ENCODE measurements around the gene DPH5.
"Not testable (repeated sequence)": the region's sequence is repeated elsewhere in the genome, so short reads cannot be mapped to it uniquely, and the experiment has no call there.

Gene DPH5

DNA sequence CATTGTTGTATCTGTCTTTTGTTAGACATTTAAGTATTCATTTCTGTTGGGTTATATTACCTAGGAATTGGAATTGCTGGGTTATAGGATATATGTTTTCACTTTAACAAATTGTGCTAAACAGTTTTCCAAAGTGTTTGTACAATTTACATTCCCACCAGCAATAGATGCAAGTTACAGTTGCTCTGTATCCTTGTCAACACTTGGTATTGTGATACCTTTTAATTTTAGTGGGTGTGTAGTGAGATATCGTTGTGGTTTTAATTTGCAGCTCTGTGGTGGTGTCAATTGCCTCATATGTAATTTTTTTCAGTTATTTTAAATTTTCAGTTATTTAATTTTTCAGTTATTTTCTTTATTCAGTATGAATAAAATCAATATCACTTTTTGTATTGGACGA is 7.4 kb upstream of the DPH5 start:
- no peak overlapping the region for H3K4me3 ChIP-seq (ENCODE audit: low read depth, low read length)
- no peak for DNase-seq (ENCODE audit: low read depth)
- TF ChIP-seq, protein P1, sequence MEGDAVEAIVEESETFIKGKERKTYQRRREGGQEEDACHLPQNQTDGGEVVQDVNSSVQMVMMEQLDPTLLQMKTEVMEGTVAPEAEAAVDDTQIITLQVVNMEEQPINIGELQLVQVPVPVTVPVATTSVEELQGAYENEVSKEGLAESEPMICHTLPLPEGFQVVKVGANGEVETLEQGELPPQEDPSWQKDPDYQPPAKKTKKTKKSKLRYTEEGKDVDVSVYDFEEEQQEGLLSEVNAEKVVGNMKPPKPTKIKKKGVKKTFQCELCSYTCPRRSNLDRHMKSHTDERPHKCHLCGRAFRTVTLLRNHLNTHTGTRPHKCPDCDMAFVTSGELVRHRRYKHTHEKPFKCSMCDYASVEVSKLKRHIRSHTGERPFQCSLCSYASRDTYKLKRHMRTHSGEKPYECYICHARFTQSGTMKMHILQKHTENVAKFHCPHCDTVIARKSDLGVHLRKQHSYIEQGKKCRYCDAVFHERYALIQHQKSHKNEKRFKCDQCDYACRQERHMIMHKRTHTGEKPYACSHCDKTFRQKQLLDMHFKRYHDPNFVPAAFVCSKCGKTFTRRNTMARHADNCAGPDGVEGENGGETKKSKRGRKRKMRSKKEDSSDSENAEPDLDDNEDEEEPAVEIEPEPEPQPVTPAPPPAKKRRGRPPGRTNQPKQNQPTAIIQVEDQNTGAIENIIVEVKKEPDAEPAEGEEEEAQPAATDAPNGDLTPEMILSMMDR (IDR thresholded peaks at IDR 0.05; ENCODE audit: insufficient read depth, low read depth, low read length, missing control alignments) = no peak

DNA sequence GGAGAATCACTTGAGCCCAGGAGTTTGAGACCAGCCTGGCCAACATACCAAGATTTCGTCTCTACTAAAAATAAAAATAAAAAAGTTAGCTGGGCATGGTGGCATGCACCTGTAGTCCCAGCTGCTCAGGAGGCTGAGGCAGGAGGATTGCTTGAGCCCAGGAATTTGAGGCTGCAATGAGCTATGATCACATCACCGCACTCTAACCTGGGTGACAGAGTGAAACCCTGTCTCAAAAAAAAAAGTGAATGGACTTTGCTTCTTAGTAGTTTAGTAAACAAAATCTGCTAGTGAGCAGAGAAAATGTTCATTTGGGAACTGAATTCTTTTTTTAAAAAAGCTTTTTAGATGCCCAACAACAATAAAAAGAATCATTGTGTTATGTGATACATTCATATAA is 6.5 kb upstream of the DPH5 start:
- DNase-seq (ENCODE audit: low read depth); H3K4me3 ChIP-seq (ENCODE audit: low read depth, low read length): not testable (repeated sequence)

DNA sequence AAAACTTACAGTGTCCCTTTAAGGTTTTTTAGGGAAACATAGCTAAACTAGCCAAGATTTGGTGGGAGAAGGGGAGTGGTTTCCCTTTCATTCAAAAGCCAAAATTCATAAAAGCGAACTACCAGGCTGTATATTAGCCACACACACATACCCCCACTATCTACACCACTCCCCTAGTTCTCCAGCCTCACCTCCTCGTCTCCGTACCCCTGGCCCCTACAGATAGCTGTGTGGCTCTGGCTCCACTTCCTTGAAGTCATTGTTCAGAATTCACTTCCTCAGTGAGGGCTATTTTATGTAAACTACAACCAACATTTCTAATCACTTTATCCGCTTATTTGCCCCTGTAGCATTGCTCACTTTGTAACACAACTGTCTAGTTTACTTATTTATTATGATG is 5.3 kb upstream of the DPH5 start:
- DNase-seq (ENCODE audit: low read depth) = no peak
- TF ChIP-seq, protein P1 (IDR thresholded peaks at IDR 0.05; ENCODE audit: insufficient read depth, low read depth, low read length, missing control alignments) = no peak
- H3K4me3 ChIP-seq (ENCODE audit: low read depth, low read length) = no peak overlapping the region

DNA sequence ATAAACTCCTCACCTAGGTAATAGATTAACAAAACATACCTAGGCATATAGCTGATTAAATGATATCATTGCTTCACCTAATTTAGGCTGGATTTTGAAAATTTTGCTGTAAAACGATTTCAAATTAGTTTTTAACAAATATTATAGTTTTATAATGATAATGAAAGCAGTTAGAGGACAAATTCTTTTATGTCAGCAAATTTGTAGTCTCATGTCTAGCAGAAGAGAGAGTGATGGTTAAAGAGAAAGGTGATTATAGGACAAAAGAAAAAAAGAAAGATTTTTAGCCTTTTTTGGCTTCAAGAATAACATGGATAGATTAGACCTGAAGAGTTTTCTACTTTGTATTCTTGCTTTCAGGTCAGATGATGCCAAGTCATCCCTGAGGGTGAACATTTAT is 3.6 kb upstream of the DPH5 start:
- no peak for DNase-seq (ENCODE audit: low read depth)
- H3K4me3 ChIP-seq (ENCODE audit: low read depth, low read length) = no peak overlapping the region
- TF ChIP-seq, protein P1 (IDR thresholded peaks at IDR 0.05; ENCODE audit: insufficient read depth, low read depth, low read length, missing control alignments) = no peak

DNA sequence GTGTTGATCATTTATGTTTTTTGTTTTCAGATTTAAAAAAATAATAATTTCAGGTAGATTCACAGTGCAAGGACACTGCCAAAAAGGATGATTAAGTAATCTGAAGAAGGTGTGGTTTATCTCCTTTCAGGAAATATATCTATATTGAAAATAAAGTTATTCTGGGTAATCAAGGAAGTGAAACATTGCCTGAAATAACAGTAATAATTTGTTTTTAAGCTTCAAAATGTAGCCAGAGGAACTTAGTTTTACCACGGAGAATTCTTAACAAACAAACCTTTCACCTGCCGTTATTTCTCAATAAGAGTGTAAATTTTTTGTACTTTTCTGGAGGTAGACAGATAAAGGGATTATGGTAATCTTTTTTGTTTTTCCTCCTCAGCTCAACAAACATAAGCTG is 2.9 kb upstream of the DPH5 start:
- no peak for DNase-seq (ENCODE audit: low read depth)
- TF ChIP-seq, protein P1 (IDR thresholded peaks at IDR 0.05; ENCODE audit: insufficient read depth, low read depth, low read length, missing control alignments) = no peak
- H3K4me3 ChIP-seq (ENCODE audit: low read depth, low read length) = no peak overlapping the region

DNA sequence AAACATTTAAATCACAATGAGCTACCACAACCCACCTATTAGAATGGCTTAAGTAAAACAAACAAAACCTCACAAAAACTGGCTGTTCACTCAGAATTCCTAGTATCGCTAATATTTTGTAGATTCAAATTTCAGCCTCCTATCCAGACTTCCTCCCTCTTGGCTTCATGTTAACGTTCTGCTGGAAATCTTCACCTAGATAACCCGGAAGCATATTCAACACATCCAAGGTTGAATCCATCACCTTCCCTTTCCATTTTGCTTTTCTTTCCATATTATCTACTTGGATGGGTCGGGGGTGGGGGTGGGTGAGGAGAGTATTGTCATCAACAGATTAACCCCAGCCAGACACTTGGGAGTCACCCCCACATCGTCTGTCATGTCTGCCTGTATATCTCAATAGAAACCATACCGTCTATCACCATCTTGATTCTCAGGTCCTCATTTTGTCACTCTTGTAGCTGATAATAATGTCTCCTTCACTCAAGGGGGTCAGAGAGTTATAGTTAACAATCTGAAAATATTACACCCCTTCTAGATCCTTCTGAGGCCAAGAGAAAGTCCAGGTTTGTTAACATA is 1.7 kb upstream of the DPH5 start:
- DNase-seq (ENCODE audit: low read depth) = no peak
- peak overlapping the region; percentile 83 for H3K4me3 ChIP-seq (ENCODE audit: low read depth, low read length)
- TF ChIP-seq, protein P1 (IDR thresholded peaks at IDR 0.05; ENCODE audit: insufficient read depth, low read depth, low read length, missing control alignments) = no peak

DNA sequence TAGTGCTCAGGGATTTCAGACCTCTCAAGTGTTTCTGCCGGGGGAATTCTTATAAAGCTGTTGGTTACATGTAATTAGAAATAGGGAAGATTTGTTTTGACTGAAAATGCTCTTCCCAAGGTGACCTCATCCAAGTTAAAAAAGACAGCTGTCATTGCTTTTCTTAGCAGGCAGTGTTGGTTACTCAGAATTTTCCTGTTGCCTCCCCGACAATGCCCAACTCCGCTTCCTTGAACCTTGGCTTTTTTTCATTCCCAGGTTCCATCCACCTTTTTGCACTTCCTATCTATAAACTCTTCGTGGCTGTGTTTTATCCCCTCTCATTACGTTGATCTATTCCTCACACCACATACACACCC is 825 bp upstream of the DPH5 start:
- H3K4me3 ChIP-seq (ENCODE audit: low read depth, low read length) = peak overlapping the region; percentile 83
- DNase-seq (ENCODE audit: low read depth) = peak; percentile 11
- TF ChIP-seq, protein P1 (IDR thresholded peaks at IDR 0.05; ENCODE audit: insufficient read depth, low read depth, low read length, missing control alignments) = no peak
